Activated CD4-positive, alpha-beta T cell treated with anti-CD3 and anti-CD28 coated beads for 4 hours (primary cell): ENCODE results near the gene TJAP1.
"Not testable (repeated sequence)": the region's sequence is repeated elsewhere in the genome, so short reads cannot be mapped to it uniquely, and the experiment has no call there.

Experiments
- DNase-seq, 2 donors: peaks; one replicate each; pipeline ENCODE4 v3.0.0-alpha.2; 2020

TJAP1 gene

DNA sequence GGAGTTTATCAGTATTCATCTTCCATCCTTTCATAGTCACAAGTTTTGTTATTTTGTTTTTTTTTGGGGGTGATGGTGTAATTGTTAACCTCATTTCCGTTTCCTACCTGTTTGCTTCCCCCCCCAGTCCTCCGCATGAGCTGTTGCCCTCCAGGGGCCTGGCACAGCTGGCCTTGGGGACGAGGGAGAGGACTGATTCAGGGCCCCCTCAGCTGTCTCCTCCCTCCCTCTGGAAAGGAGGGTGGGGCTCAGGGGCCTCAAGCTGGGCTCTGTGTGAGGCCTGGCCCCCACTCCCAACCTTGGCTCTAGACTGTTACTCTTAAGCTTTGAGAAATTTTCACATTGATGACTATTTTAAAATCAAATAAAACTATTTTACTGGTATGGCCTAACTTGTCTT lies 28.8 kb downstream of the TJAP1 start:
- DNase-seq: no peak

DNA sequence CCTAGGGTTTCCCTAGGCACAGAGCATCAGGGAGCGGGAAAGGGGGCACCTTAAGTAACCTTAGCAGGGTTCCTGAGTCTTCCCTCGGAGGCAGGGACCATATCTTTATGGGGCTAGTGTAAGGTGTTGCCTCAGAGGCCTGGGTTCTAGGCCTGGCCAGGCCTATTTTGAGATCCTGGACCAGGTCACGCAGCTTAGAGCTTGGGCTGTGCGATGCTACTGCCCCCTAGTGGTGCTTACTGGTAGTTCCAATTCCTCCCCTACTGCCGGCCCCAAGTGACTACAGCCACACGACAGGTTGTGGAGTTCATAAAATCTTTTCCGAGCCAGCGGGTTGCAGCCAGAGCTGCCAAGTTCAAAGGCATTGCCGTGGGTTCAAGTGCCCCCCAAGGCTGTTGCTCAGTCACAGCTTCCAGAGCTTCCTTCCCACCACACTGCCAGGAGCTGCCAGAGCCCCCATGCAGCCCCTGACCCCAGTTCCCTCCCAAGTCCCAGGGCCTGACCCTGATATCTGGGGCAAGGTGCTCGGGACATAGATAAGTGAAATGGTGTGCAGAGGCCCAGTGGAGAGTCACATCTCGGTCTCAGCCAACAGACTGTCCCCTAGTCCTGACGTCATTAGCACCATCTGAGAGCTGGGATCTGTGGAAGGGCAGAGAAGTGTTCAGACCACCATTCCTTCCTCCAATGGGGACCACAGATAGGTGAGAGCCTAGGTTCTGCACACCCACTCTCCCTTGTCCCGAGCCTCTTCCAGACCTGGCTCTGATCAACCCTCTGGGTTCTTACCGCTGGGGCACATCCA lies 29.5 kb downstream of the TJAP1 start:
- DNase-seq: peak; percentile 73 to 81

DNA sequence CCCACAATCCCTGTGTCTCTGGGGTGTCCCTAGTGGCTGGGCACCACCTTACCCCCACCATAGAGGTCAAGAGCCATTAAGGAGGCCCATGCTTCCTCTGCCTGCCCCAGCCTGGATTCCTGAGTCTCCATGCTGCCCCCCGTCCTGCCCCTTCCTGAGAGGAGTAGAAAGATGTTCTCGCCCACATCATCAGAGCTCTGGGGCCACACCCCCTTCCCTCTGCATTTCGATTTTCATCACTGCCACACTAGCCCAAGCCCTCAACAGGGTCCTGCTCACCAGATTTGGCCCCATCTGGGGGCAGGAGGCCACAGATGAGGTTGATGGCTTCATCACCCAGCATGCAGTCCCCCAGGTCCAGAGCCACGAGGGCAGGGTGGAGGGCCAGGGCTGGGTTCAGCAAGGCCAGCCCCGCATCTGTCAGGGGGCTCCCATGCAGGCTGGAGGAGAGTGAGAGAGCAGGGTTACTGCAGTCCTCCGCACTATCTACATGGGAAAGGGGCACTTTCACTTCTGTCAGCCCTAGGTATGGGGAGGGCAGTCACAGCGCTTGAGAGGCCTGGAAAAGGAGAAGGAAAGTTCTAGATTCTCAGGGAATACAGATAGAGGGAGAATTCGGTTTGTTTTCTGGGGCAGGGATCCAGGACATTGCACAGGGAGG lies 31.2 kb downstream of the TJAP1 start:
- DNase-seq: no peak

DNA sequence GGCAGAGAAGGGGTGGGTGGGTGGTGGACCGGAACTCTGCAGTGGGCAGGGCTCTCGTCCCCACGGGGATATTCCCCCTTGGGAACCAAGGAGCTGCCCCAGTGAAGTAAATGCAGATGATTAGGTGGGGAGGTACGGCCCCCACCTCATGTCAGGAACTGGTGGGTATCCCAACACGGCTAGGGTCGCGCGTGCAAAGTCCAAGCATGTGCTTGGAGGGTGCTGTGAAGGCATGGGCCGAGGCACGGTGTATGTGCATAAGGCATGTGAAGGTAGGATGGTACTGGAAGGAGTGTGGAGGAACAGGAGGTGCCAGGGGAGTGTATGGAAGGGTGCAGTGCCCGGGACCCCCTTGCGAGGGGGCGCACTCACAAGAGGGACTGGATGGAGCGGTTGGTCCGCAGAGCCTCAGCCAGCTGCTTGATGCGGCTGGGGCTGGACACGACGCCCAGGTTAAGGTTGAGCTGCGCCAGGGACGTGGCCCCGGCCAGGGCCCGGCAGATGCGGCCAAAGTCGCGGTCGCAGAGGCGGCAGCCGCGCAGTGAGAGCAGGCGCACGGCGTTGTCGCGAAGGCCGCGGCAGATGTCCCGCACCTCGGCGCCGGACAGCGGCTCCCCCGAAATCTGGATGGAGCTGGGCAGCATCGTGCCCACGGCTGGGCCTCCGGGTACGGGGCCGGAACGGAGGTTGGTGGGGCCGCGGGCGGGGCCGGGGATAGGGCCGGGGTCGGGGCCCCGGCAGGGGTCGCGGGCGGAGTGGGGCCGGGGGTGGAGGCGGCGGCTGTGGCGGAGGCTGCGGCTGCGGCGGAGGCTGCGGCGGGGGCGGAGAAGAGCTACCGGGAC lies 32.0 kb downstream of the TJAP1 start:
- no peak for DNase-seq

DNA sequence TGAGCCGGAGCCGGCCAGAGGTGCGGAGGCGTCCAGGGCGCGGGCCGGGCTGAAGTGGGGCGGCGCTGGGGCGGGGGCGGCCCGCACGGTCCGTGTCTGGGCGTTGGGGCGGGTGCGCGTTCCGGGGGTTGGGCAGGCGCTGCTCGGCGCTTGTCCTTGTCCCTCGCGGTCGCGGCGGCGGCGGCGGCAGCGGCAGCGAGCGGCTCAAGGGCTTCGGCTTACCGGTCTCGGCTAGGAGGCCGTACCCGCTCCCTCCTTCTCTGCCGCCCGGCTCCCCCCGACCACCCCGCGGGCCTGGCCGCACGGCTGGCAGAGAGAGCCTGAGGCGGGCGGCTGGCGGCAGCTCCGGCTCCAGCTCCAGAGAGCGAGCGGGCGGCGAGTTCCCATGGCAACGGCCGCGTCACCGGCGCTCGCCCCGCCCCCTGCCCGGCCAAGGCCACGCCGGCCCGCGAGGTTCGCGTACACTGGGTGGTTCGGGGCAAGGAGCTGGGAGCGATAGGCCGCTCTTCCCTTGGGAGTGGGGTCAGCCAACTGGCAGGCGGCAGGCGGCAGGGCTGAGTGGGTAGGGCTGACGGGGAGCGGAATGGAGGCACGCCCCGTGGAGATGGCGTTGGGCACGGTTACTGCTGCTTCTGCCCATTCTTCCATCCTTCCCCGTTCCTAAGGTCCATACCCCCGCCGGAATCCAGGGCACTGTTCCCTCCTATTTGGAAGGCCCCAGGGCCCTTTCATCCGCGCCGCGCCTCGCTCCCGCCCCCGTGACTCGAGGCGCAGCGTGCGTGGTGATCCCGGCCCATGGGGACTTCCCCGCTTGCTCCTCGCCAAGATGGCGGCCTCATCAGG lies 32.8 kb downstream of the TJAP1 start, which contains the start of gene LRRC73:
TSS of gene LRRC73 (minus strand) at position 363 of the 843 bp plus-strand sequence. CDS start 561 bp downstream, outside the sequence.
- peak; percentile 74 to 78 for DNase-seq

DNA sequence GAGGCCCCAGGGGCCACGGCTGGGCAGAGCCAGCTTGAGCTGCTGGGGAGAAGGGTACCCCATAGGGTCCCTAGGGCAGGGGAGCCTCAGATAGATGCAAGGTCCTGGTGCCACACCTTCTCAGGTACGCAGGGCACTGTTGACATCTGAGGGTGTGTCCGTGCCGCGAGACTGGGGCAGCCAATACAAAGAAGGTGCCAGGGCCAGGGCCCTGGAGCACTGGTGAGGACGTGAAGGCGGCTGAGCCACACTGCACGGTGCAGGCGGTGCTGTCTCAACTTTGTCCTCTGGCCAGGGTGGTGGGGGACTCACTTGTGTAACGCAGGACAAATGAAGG lies 33.4 kb downstream of the TJAP1 start:
- DNase-seq: no peak

DNA sequence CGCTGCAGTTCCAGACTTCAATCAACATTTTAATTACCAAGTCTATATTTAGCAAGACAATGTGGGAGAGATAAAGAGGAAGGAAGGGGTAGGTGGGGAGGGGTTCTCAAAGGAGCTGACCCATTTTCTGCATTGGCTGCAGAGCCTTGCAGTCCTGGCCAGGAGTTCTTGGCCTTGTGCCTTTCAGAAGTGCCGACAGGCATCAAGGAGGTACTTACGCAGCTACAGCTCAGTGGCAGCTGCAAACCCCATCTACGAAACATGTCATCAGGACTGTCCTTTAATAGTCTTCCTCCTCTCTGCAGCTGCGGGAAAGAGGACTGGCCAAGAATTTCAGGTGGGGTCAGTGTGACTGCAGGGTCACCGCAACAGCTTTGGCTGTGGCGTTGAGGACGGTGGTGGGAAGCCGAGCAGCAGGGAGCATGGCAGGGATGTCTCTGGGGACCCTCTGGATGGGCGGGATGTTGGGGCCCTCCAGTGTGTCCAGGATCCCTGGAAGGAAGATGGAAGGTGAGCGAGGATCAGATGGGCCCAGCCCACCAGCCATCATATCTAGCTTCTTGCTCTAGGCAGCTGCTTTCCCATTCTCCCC lies 34.5 kb downstream of the TJAP1 start:
- DNase-seq: no peak

DNA sequence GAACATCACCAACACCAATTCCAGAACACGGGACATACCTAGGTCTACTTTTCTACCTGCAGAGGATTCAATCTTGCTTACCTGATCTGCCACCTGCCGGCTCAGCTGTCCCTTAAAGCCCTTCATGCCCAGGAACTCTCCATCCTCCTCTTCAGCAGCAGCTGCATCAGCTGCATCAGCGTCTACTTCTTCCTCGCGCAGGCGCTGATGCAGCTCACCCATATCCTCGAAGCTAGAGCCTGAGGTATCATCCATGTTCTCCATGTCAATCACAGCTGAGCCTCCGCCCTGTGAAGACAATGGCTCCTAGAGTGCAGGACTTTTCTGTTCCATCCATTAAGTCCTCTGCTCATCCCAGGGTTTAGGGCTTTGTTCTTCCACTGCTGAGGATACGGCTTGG lies 38.4 kb downstream of the TJAP1 start:
- no peak for DNase-seq

DNA sequence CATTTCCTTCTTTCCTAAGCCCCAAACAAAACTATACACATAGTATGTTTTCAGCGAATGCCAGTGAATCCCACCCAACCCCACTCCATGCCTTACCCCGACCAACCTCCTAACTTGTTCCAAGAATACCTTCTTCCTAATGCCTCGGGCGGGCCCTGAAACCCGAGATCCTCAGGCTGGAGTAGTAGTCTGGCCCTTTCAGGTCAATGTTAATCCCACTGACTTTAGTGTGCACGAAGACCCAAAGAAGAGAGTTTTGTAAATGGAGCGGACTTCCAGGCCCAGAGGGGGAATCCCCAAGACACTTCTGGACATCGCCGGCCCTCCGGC lies 39.0 kb downstream of the TJAP1 start:
- DNase-seq: no peak

DNA sequence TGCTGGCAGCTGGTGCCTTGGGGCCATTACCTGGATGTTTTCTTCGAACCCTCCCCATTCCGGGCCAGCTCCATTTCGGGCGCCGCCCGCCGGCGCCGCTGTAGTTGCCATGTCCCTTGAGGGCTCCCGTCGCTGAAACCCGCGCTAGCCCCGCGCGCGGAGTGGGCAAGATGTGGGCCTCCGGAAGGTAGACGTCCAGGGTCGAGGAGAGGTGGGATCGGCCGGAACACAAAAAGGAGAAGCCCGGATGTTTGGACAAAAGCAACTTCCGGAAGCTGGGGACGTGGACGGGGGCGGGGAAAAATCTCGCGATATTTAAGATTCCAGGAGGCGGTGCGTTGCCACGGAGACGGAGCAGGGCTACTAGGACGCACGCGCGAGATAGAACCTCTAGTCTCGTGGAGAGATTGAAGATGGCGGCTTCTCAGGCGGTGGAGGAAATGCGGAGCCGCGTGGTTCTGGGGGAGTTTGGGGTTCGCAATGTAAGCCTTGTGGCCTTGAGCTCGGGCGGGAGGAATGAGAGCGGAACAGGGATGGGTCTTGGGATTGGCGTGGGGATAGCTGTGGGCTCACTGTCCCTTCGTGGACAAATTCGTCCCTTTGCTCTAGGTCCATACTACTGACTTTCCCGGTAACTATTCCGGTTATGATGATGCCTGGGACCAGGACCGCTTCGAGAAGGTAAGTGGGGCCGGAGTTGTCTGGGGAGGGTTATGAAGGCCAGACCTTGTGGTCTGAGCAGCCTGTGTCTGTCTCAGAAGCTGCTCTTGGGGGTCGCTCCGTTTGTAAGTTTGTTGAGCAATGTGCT lies 39.5 kb downstream of the TJAP1 start, which contains the start of the genes POLR1C and YIPF3:
TSS of gene POLR1C (plus strand) at position 393 of the 808 bp plus-strand sequence. CDS start at position 414, 21 bp downstream.
TSS of gene YIPF3 (minus strand) at position 230 of the 808 bp plus-strand sequence. CDS start at position 111, 119 bp downstream.
- peak; percentile 96 to 97 for DNase-seq

DNA sequence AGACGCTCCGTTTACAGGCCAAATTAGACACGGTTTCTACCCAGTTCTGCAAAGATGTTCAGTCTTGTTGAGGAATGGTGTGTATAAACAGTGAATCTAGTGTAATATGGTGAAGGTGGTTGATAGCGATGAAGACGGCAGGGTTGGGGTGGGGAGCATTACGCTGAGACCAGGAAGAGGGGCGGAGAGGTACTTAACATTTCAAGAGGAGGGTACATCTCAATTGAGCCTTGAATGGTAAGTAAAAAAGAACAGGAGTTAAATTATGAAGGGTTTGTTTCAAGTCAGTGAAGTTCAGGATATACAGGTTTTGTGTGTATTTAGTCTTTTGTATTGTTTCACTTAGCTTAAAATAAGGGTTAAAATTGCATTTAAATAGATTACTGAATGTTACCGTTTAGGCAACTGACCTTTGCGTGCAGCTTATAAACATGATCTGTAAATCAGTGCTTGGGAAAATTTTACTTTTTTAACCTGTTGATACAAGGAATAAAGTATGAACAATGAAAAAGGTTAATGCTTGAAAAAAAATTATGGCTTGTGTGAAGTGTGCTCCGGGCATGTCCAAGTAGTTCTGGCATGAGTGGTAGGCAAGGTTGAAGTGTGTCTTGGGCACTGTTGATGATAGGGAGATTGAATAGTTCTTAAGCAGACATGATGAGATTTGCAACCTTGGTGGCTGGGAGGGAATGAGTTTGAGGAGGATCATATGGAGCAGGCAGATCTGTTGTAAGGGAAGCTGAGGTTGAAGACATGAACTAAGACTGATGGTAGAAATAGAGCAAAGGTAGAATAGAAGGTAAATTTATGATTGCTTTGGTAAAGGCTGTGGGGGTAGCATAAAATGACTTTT lies 40.4 kb downstream of the TJAP1 start:
- no peak for DNase-seq

DNA sequence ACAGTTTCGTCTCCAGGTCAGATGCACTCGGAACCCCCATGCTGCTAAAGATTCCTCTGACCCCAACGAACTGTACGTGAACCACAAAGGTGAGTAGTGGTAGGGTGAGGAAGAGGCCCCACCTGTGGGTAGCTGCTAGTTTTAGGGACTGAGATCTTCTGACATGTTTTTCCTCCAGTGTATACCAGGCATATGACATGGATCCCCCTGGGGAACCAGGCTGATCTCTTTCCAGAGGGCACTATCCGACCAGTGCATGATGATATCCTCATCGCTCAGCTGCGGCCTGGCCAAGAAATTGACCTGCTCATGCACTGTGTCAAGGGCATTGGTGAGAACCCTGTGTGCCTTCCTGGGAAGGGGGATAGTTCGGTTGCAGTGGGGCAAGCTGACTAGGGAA lies 42.7 kb downstream of the TJAP1 start:
- DNase-seq: no peak

DNA sequence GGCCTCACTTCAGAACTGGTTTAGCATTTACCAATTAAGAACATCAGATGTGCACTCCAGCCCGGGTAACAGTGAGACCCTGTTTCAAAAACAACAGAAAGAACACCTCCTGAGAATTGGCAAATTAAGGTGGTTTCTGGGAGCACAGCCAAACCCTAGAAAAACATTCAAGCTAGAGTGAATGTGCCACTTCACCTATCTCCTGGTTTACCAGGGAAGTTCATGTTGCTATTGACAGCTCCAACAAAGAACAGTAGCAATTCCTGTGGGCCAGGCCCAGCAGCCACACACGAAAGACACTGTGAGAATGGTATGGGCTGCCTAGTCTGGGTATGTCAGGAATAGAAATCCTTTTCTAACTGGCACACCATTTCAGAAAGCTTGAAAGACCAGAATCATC lies 44.5 kb downstream of the TJAP1 start:
- no peak for DNase-seq

DNA sequence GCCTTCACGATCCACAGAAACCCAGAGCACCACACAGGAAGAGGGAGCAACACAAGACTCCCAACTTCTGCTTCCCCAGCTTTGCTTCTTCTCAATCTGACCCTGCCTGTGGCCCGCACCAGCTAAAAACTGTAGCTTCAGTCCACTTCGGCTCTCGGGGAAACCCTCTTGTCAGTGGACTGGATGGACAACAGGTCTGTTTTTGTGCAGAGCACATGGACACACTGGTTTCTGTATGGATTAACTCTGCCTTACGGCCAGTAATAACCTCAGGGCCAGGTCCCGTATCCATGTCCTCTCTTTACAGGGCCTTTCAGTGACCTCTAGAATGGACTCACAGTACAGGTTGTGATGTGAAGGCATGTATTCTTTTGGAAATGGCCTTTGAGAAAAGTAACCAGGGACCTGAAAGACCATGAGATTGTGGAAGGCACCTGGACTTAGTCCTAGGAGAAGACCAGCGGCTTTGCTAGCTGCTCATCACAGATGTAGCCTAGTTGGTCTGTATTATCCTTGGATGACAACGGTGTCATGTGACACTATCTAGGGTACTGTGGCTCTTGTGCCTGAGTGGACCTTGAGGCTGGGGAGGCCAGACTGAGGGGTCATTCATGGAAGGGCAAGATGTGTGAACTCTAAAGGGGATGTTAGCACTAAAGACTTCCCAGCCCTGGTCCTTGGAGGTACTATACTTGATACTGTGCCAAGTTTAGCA lies 45.3 kb downstream of the TJAP1 start:
- DNase-seq: no peak

DNA sequence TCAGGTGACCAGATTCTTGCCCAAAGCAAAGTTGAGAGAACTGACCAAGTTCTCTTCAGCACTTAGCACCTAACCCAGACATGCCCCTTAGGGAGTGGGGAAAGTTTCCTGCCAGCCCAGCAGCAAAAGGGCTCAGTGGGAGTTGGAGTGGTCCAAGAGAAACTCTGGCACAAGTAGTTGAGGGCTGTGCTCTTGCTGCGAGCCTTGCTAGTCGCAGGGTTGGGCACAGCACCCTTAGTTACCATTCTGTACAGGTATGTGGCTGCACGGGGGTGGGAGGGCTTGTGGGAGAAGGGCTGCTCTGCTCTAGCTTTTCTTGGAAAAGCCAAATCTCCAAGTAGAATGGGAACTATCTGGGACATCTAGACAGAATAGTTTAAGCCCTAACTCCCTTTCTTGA lies 45.9 kb downstream of the TJAP1 start:
- no peak for DNase-seq

DNA sequence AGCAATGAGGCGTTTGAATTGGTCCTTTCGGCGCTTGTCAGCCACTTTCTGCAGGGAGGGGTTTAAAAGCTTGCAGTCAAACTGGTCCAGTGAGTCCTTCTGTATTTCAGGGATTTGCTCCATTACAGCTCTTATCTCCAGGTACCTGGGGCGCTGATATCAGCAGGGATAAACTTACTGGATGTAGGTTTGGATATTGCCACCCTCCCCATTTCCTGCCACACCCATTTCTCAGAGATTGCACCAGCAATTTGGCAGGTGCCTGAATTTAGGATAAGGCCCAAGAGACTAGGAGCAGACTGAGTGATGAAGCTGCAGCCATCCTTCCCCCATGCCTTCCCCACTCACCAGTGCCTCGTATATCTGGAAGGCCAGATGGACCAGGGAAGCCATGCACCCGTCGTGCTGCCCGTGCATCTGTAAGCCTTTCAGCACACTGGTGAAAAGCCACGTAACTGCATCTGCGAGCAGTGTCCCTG lies 47.2 kb downstream of the TJAP1 start:
- DNase-seq: no peak

DNA sequence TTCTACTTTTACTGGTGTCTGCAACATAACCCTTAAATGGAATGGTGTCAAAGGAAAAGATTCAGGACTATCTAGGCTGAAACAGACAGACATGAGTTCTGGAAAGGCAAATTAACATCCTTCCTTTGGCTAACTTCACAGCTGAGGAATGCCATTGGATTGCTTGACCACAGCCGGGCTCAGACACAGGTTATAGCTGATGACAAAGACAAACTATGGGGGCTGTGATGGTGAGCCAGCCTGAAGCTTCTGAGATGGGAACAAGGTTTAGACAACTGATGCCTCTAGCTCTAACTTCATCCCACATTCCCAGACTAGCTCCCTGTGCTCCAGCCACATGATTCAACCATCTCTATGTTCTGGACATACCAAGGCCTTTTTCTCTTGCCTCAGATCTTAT lies 54.8 kb downstream of the TJAP1 start:
- no peak for DNase-seq

DNA sequence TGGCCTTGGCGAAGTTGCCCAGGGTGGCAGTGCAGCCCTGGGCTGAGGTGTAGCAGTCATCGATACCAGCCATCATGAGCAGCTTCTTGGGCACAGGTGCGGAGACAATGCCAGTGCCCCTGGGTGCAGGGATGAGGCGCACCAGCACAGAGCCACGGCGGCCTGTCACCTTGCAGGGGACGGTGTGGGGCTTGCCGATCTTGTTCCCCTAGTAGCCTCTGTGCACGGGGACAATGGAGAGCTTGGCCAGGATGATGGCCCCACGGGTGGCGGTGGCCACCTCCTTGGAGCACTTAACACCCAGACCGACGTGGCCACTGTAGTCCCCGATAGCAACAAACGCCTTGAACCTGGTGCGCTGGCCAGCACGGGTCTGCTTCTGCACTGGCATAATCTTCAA lies 61.6 kb downstream of the TJAP1 start:
- DNase-seq: not testable (repeated sequence)

DNA sequence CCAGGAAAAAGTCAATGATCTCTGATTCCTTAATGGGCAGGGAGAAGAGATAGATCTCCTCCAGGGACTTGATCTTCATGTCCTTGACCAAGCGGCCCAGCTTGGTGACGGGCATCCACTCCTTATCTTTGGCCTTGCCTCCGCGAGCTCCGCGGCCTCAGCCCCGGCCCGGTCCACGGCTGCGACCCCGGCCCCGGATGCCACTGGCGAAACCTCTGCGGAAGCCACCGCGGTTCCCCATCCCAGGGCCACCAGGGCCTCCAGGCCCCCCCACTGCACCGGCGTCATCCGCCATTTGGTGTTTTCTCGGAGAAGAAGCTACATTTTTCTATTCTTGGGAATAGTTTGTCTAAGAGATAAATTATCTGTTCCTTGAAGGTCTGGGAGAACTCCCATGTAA lies 62.0 kb downstream of the TJAP1 start:
- not testable (repeated sequence) for DNase-seq
